G401 (cell line): ENCODE data around the gene RPL35A. TPM values are rescaled to one million over a fixed set of nuclear protein-coding genes. Genes with fewer than 3 reads are reported as not detected.

Experiments used
- DNase-seq: peaks from one replicate; pipeline ENCODE4 v3.0.0-alpha.2; 2015; ENCODE audit warnings: low spot score
- in situ Hi-C: cut with HindIII; loops from 2 replicates; pipeline ENCODE4 v1.10.0; 2016; ENCODE audit warnings: low sequenced_read_pairs, mixed read lengths
- total RNA-seq: library from RNA; depleted of rRNA; stranded (reverse); fragments of >200 nt; shearing (Covaris generic); gene quantifications from 2 replicates; pipeline ENCODE4 v1.2.3, GENCODE V29; 2014; rRNA removed

RPL35A gene
- total RNA-seq, 1 experiment from 2014 or later = 1,593 TPM

GRCh38 chr3:197983076-197983475 lies 33.1 kb downstream of the RPL35A start:
- in situ Hi-C loops = no loop called here

GRCh38 chr3:197989651-197990050 lies 39.7 kb downstream of the RPL35A start:
- no peak for DNase-seq
- in situ Hi-C loops = no loop called here

More at GRCh38 chr3:197983076-197983475, 33.1 kb downstream of the RPL35A start:
- no peak for DNase-seq

DNA sequence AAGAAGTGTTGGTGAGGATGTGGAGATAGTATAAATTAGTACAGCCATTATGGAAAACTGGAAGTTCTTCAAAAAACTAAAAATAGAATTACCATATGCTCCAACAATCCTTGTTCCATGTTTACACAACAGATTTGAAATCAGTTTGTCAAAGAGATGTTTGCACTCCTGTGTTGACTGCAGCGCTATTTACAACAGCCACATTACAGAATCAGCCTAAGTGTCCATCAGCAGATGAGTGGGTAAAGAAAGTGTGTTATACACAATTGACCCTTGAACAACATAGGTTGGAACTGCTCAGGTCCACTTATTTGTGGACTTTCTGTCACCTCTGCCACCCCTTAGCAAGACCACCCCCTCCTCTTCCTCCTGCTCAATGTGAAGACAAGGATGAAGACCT lies 44.7 kb downstream of the RPL35A start:
- DNase-seq = no peak
- in situ Hi-C loops = no loop called here

DNA sequence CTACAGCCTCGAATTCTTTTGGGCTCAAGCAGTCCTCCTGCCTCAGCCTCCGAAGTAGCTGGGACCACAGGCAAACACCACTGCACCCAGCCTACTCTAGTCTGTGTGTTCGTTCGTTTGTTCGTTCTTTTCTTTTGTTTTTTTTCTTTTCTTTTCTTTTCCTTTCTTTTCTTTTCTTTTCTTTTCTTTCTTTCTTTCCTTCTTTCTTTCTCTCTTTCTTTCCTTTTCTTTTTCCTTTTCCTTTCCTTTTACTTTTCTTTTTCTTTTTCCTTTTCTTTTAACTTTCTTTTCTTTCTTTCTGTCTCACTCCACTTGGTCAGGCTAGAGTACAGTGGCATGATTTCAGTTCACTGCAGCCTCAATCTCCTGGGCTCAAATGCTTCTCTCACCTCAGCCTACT lies 46.9 kb downstream of the RPL35A start:
- DNase-seq = no peak
- in situ Hi-C loops = no loop called here

DNA sequence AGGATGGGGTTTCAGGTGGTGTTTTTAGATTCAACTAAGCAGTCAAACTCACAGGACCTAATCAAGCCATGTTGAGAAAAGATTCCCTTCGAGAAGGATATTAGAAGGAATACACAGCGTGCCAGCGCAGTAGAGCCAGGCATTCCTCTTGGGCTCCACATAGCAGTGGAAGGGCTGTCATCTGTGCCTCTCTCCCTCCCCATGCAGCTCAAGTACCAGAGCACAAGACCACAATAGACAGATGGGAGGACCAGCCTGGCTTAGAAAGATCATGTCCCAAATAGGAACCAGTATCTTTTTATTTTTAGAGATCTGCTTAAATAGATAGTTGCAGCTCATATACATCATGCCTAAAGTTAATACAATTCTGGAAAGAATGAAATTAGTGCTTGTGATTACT lies 47.9 kb downstream of the RPL35A start:
- in situ Hi-C loops = no loop called here
- DNase-seq = no peak

Other genes with a start within 250 kb of the RPL35A start
- gene RUBCN, start 213.3 kb upstream of the RPL35A start, total RNA-seq = 3.8 and 9.4 TPM in 2 replicates
- 42.6 and 94.6 TPM in 2 replicates for gene FYTTD1, start 200.3 kb upstream of the RPL35A start, total RNA-seq
- 24.6 and 27.0 TPM in 2 replicates for gene LRCH3, start 158.9 kb upstream of the RPL35A start, total RNA-seq
- 4.3 and 5.6 TPM in 2 replicates for gene LMLN, start 10.0 kb downstream of the RPL35A start, total RNA-seq